GM12872 (cell line): ENCODE data around the gene TIMM22.

ENCODE experiments used
- CTCF ChIP-seq: IDR thresholded peaks from 3 replicates; pipeline ENCODE4 v1.5.1; 2011; ENCODE audit warnings: low read depth, mild to moderate bottlenecking, low read length, moderate library complexity; ENCODE audit not compliant: insufficient read depth

TIMM22 gene

GRCh38 chr17:1050246-1050995 lies 53.5 kb downstream of the TIMM22 start:
- no peak for TF ChIP-seq CTCF

- no peak for TF ChIP-seq CTCF
These were observed 54.3 kb downstream of the TIMM22 start for GRCh38 chr17:1050996-1051925.
